BJ (cell line): ENCODE measurements around the gene CD5L. TPM values are rescaled to one million over a fixed set of nuclear protein-coding genes. Genes with fewer than 3 reads are reported as not detected.

ENCODE experiments used
- CTCF ChIA-PET: fragments of 350-600 bp; formaldehyde crosslinking; extraction: SDS; loops from one replicate; lab custom pipeline; 2021; ENCODE audit warnings: antibody characterized with exemption, inconsistent platforms; lab: Yijun Ruan, JAX
- POLR2A ChIA-PET: fragments of 300-600 bp; sonication (Branson Sonifier 250); formaldehyde crosslinking; extraction: SDS; loops from one replicate; lab custom pipeline; 2021; ENCODE audit warnings: antibody characterized with exemption; lab: Charles Lee
- DNase-seq: peaks from one replicate; pipeline ENCODE4 v3.0.0-alpha.2; 2011; ENCODE audit warnings: low read depth
- H3K27me3 ChIP-seq: 2 replicates; pipeline ENCODE4 v1.6.0; 2011; ENCODE audit warnings: low read length; ENCODE audit not compliant: control insufficient read depth, insufficient read depth
- H3K36me3 ChIP-seq: 2 replicates; pipeline ENCODE4 v1.5.1; 2011; ENCODE audit warnings: low read length; ENCODE audit not compliant: control insufficient read depth, insufficient read depth
- H3K4me3 ChIP-seq: 2 replicates; pipeline ENCODE4 v1.5.1; 2011; ENCODE audit warnings: low read depth, mild to moderate bottlenecking, control low read depth, low read length
- CTCF ChIP-seq: IDR thresholded peaks from 2 replicates; pipeline ENCODE4 v1.5.1; 2011; ENCODE audit warnings: low read depth, mild to moderate bottlenecking, control low read depth, inconsistent platforms, low read length, moderate library complexity; ENCODE audit not compliant: insufficient read depth
- polyA plus RNA-seq: library from polyadenylated mRNA; depleted of rRNA; stranded (reverse); fragments of >200 nt; gene quantifications from 2 replicates; pipeline ENCODE4 v1.2.3, GENCODE V29; 2011; rRNA removed
- small RNA-seq: library from RNA; depleted of rRNA; stranded (forward); fragments of <200 nt; gene quantifications from one replicate; pipeline ENCODE3, GENCODE V24; 2012; ENCODE audit warnings: low replicate concordance, low read depth; ENCODE audit not compliant: insufficient read length

Gene CD5L
- polyA plus RNA-seq, 1 experiment: not detected

GRCh38 chr1:157781048-157781447 lies 60.6 kb downstream of the CD5L start:
- POLR2A ChIA-PET: no interaction called here
- H3K4me3 ChIP-seq: no peak overlapping the region
- CTCF ChIA-PET: interaction anchor here (0.7 kb wide), 1 partner anchor 39 kb away, joined by 3 read pairs; no protein-coding TSS in a partner anchor
- no peaks in the 10 kb centered on the region for H3K36me3 ChIP-seq
- no peaks in the 10 kb centered on the region for H3K27me3 ChIP-seq
- no peak for DNase-seq
- no peak for TF ChIP-seq CTCF

Small RNA genes within 50 kb of the gene (small RNA-seq; reads per million reads assigned to genes)
- gene MRPS21P2: not detected

Other genes starting within 250 kb of the CD5L start
- gene FCRL4, start 243.7 kb downstream of the CD5L start, polyA plus RNA-seq: not detected in 2 replicates
- gene FCRL3, start 141.0 kb downstream of the CD5L start, polyA plus RNA-seq: not detected in 2 replicates
- not detected in 2 replicates for gene FCRL2, start 64.7 kb downstream of the CD5L start, polyA plus RNA-seq
- not detected in 2 replicates for gene FCRL1, start 21.7 kb downstream of the CD5L start, polyA plus RNA-seq
- gene KIRREL1, start 151.8 kb upstream of the CD5L start, polyA plus RNA-seq: 51.8 and 65.1 TPM in 2 replicates